HG03354 (cell line): ENCODE measurements around the gene NRF1.

Experiments
- ATAC-seq: cut with Tn5 transposase; IDR thresholded peaks from one replicate; pipeline ENCODE4 v1.9.1; 2021; ENCODE audit warnings: mild to moderate bottlenecking; ENCODE audit not compliant: unreplicated experiment, poor library complexity, severe bottlenecking

Gene NRF1

DNA sequence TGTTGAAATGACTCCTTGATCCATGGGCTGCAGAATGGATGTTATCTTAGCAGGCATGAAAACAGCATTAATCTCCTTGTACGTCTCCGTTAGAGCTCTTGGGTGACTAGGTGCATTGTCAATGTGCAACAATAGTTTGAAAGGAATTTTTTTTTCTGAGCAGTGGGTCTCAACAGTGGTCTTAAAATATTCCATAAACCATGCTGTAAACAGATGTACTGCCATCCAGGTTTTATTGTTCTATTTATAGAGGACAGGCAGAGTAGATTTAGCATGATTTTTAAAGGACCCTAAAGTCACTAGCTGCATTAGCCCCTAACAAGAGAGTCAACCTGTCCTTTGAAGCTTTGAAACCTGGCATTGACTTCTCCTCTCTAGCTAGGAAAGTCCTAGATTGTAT, 64.0 kb downstream of the NRF1 start:
- ATAC-seq, result no peak

- ATAC-seq, result no peak
These were observed 64.7 kb downstream of the NRF1 start for GRCh38 chr7:129676017-129676897.

GRCh38 chr7:129677796-129678195, 66.3 kb downstream of the NRF1 start:
- ATAC-seq, result no peak

DNA sequence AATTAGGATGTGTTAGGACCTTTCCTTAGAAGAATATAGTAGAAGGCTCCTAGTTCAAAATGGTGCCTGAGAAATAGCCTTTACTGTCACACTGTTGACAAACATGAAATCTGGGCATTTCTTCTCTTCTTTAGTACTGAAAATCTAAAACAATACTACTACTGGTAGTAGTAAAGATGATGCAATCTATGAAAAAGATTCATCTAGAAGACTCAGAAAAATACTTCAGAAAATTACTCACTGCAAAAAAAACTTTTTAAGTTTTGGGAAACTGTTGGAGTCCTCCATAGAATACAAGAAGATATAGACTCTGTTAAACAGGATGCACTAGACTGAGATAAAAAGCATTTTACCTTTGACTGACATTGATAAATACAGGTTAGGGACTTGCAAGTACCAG, 67.1 kb downstream of the NRF1 start:
- ATAC-seq, result no peak

GRCh38 chr7:129680400-129680799, 68.9 kb downstream of the NRF1 start:
- ATAC-seq, result no peak

DNA sequence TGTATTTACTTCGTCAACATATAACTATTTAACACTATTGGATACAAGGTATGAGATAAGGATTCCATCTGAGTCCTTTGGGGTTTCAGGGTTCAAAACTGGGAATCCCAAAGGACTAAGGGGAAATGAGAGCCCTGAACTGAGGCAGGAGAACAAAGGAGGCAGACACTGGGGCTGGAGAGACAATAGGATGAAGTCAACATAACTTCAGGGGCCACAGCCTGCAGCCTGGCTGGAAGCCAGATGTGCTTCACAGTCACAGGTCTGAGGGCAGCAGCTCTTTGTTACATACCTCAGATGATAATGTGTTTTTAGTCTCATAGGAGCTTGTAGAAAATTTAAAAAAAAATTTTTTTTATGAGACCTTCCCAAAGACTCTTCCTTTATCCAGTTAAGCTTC, 73.3 kb downstream of the NRF1 start:
- ATAC-seq, result no peak

DNA sequence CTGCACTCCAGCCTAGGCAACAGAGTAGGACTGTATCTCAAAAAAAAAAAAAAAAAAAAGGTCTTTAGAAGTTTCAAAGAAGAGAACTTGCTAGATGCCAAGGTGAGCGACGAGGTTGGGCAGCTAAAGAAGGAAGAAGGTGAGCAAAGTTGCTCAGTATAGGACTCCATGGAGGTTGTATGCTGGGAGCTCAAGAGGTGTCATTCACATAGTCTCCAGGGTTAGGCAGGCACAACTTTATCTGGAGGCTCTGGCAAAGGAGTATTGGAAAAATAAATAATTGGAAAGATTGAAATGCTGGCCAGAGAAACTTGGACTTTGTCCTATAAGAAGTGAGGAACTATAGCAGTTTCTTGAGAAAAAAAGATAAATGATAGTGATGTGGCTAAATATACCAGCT, 74.5 kb downstream of the NRF1 start:
- ATAC-seq, result no peak

DNA sequence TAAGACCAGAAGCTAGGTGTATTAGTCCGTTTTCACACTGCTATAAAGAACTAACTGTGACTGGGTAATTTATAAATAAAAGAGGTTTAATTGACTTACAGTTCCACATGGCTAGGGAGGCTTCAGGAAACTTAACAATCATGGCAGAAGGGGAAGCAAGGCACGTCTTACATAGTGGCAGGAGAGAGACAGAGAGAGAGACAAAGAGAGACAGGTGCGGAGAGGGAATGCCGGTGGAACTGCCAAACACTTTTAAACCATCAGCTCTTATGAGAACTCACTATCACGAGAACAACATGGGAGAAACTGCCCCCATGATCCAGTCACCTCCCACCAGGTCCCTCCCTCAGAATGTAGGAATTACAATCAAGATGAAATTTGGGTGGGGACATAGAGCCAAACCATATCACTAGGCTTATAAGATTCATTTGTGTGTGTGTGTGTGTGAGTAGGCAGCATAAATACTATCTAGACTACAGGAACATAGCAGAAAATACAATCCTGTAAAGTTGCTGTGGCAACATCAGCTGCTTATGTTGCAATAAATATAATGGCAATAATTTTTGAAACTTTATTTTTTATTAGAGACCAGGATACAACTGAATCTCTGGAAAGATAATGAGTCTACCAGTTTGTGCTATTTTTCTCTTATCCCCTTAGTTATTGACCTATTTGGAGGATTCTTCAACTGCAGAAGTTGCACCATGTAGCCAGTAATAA, 77.1 kb downstream of the NRF1 start:
- no peak for ATAC-seq

GRCh38 chr7:129689995-129690581, 78.6 kb downstream of the NRF1 start:
- no peak for ATAC-seq

DNA sequence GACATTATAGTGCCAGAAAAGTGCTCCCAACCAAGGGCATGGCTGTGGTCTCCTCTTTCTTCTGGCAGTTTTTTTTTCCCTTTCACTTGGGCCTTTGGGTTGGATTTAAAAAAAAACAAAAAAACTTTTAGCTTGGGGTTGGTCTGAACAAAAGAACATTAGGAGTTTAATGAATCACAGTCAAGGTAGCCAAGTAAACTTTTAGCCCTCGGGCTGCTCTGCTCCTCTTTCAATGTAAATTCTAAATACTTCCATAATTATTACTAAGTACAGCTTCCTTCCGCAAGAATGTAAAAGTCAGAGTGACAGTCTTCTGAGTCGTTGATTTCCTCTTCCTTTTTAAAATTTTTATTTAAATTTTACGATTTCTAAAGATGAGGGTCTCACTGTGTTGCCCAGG, 79.2 kb downstream of the NRF1 start:
- no peak for ATAC-seq

- no peak for ATAC-seq
These were observed 87.2 kb downstream of the NRF1 start for GRCh38 chr7:129698516-129699418.

DNA sequence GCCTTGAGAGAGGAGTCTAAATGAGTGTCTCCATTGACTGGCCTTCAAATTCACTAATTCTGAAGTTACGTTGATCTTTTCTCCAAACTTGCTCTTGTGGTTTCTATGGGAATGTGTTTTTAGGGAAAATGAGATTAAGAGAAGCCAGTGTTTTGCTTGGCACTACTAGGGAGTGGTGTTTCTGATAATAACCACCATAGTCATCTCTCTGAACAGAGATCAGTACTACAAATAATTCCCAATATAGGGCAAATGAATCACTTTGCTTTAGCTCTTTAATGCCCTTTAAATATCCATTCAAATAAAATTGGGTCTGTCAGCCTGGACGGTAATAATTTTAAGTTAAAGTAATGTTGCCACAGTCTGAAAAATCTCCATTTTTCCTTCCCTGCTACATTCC, 90.8 kb downstream of the NRF1 start:
- no peak for ATAC-seq

- no peak for ATAC-seq
These were observed 91.3 kb downstream of the NRF1 start for GRCh38 chr7:129702761-129703338.

GRCh38 chr7:129703751-129704150, 92.2 kb downstream of the NRF1 start:
- no peak for ATAC-seq

- ATAC-seq, result no peak
These were observed 96.5 kb downstream of the NRF1 start for GRCh38 chr7:129707910-129708499.

DNA sequence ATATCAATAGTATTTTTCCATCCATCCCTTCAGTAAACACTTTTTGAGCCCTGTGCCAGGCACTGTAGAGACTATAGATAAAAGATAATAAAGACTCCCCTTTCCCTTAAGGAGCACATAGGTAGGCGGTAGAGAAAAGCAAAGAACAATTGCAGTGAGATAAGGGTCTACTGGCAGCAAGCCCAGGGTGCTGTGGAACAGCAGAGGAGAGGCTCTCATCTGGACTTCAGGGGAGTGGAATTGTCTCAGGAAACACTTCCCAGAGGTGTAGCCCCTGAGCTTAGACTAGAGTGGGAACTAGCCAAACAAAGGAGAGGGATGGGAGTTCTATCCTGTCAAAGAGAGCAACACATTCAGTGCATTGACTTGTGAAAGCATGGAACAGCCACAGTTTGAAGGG, 102.0 kb downstream of the NRF1 start:
- ATAC-seq, result no peak

GRCh38 chr7:129714514-129715063, 103.1 kb downstream of the NRF1 start:
- no peak for ATAC-seq

- ATAC-seq, result no peak
These were observed 108.6 kb downstream of the NRF1 start for GRCh38 chr7:129719980-129720732.
